Neutrophil (primary cell): ENCODE measurements around the gene YEATS4.

ENCODE experiments used
- H3K27ac ChIP-seq: fragments of 200-600 bp; sonication (generic); 2 replicates; pipeline ENCODE4 v1.5.1; 2016; ENCODE audit warnings: mild to moderate bottlenecking, moderate library complexity
- H3K27me3 ChIP-seq: fragments of 200-600 bp; sonication (generic); 2 replicates; pipeline ENCODE4 v1.6.0; 2016; ENCODE audit warnings: mild to moderate bottlenecking
- H3K36me3 ChIP-seq: fragments of 200-600 bp; sonication (generic); 2 replicates; pipeline ENCODE4 v1.5.1; 2017
- H3K4me1 ChIP-seq, 2 experiments: fragments of 200-600 bp in 1 of 2; sonication (generic) in 1 of 2; 1 replicate in 1 of 2; 2 replicates in 1 of 2; pipeline versions ENCODE4 v1.5.1 to v1.6.1; 2013 to 2016; ENCODE audit warnings: low read depth in 1 of 2, low read length in 1 of 2, mild to moderate bottlenecking in 1 of 2, moderate library complexity in 1 of 2; ENCODE audit not compliant: control insufficient read depth in 1 of 2, insufficient read depth in 1 of 2
- H3K4me3 ChIP-seq, 2 experiments: fragments of 200-600 bp in 1 of 2; sonication (generic) in 1 of 2; 1 replicate in 1 of 2; 2 replicates in 1 of 2; pipeline ENCODE4 v1.5.1; 2013 to 2016; ENCODE audit warnings: low read depth in 1 of 2, low read length in 1 of 2, mild to moderate bottlenecking in 1 of 2, moderate library complexity in 1 of 2
- H3K9me3 ChIP-seq: fragments of 200-600 bp; sonication (generic); 2 replicates; pipeline ENCODE4 v1.5.1; 2016
- CTCF ChIP-seq: fragments of 200-600 bp; sonication (generic); IDR thresholded peaks from 2 replicates; pipeline ENCODE4 v1.5.1; 2016; ENCODE audit warnings: antibody characterized with exemption

Gene YEATS4

DNA sequence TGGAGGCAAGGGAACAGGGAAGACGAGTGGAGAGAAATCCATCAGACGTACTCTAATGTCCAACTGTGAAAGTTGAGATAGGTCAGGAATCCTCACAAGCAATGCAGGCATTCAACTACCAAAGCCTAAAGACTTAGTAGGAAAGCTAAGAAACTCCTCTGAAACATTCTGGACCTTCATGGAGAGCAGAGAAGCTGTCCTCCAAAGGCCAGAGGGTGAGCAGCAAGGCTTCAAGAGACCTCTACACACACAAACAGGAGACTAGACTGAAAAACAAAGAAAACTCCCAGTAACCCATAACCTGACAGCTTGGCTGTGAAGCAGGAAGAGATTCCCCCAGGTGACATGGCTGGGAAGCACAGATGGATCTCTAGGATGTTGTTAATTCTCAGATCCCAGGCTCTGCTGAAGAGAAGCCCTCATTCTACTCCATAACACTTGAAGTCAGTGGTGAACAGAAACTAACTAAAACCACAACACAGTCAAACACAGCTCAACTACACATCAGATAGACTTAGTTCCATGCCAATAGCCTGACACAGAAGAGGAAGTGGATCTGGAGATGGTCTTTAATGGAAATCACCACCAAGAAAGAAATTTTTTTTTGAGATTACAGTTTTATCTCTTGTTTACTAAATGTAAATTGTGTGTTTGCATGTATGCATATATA is 34.6 kb upstream of the YEATS4 start:
- Histone ChIP-seq H3K27me3 (no peaks in the 10 kb centered on the region), H3K4me3 (no peak overlapping the region), H3K27ac (peak overlapping the region; percentile 0), H3K4me1 (peaks cover 18 to 20% of the 10 kb centered on the region in 2 experiments), H3K36me3 (no peaks in the 10 kb centered on the region), H3K9me3 (no peaks in the 10 kb centered on the region)
- TF ChIP-seq CTCF, result no peak

DNA sequence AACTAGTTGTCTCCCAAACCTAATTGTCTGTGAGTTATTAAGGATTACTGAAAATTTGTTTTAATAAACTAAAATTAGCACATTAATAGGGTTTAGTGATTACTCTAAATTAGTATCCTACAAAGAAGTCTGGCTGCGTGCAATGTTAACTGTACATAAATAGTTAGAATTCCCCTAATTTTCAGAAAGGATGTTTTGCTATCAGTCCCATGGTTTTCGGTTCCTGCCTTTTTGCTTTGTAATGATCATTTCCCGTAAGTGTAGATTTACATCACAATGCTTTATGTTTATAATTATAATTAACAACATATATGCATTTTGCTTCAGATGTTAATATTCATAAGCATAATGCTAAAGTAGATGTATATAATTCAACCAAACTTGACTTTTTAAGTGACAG is 31.1 kb upstream of the YEATS4 start:
- Histone ChIP-seq H3K4me1 (peaks cover 39 to 49% of the 10 kb centered on the region in 2 experiments), H3K27me3 (no peaks in the 10 kb centered on the region), H3K9me3 (no peaks in the 10 kb centered on the region), H3K27ac (peak overlapping the region; percentile 91), H3K4me3 (no peak overlapping the region), H3K36me3 (no peaks in the 10 kb centered on the region)
- TF ChIP-seq CTCF, result no peak

DNA sequence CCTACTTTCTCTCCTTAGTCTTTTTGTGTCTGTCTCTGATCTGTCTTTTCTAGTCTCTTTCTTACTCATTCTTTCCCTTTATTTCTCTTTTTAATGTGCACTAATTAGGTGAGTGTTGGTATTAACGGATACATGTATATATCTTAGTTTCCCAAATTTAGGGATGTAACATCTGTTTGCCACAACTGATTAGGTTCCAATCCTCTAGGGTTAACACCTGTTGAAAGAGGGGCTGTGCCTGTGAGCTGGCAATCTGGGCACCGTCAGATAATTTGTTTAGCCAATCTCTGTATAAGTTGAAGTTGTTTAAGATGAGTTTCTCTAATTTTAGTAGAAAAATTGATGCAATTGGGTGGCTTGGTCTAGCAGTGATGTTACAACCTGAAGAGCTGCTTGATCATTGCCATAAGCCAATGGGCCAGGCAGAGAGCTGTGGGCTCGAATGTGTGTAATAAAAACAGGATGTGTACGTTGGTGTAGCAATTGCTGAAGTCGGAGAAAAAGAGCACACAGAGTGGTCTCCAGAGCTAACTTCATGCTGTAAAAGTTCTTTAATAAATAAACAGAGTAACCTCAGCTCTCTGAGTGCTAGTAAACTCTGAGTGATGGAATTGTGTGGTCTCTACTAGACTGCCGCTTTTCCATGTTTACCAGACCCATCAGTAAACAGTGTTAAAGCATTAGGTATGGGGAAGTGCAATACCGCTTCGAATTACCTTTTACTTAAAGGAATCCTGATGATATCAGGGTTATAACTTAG is 29.7 kb upstream of the YEATS4 start:
- no peak for TF ChIP-seq CTCF
- Histone ChIP-seq H3K4me1 (peaks cover 53 to 64% of the 10 kb centered on the region in 2 experiments), H3K4me3 (peak overlapping the region; percentile 66 to 68), H3K27me3 (no peaks in the 10 kb centered on the region), H3K9me3 (no peaks in the 10 kb centered on the region), H3K36me3 (no peaks in the 10 kb centered on the region), H3K27ac (peak overlapping the region; percentile 91)

- Histone ChIP-seq H3K36me3 (no peaks in the 10 kb centered on the region), H3K27me3 (no peaks in the 10 kb centered on the region), H3K9me3 (no peaks in the 10 kb centered on the region), H3K27ac (peak overlapping the region; percentile 91), H3K4me1 (peaks cover 59 to 73% of the 10 kb centered on the region in 2 experiments), H3K4me3 (peak overlapping the region; percentile 66 to 68)
- TF ChIP-seq CTCF, result no peak
Measured at GRCh38 chr12:69330475-69331473, 28.8 kb upstream of the YEATS4 start.

DNA sequence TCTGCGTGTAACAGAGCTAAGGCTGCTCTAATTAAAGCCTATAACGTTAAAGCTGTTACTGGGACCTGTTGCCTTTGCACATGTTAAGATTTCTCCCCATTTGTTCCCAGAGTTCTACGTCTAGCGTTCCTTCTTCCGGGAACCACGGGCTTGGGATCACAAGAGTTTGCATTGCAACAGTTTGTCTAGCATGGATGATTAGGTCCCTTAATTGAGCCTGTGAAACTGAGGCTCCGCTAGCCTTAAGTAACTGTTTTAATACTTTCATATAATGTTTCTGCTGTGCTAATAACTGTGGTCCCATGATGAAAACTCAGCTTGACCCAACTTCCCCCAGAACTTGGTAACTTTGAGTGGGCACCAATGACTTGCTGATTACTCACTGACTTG is 28.0 kb upstream of the YEATS4 start:
- peak overlapping the region; percentile 91 for H3K27ac ChIP-seq
- H3K9me3 ChIP-seq, result no peaks in the 10 kb centered on the region
- H3K4me1 ChIP-seq, result peaks cover 67 to 80% of the 10 kb centered on the region in 2 experiments
- no peak for TF ChIP-seq CTCF
- no peaks in the 10 kb centered on the region for H3K36me3 ChIP-seq
- no peaks in the 10 kb centered on the region for H3K27me3 ChIP-seq
- H3K4me3 ChIP-seq, result peak overlapping the region; percentile 66 to 68
